ENCODE data around the gene SEZ6L2.
"Not testable (repeated sequence)": the region's sequence is repeated elsewhere in the genome, so short reads cannot be mapped to it uniquely, and the experiment has no call there.

Gene SEZ6L2

DNA sequence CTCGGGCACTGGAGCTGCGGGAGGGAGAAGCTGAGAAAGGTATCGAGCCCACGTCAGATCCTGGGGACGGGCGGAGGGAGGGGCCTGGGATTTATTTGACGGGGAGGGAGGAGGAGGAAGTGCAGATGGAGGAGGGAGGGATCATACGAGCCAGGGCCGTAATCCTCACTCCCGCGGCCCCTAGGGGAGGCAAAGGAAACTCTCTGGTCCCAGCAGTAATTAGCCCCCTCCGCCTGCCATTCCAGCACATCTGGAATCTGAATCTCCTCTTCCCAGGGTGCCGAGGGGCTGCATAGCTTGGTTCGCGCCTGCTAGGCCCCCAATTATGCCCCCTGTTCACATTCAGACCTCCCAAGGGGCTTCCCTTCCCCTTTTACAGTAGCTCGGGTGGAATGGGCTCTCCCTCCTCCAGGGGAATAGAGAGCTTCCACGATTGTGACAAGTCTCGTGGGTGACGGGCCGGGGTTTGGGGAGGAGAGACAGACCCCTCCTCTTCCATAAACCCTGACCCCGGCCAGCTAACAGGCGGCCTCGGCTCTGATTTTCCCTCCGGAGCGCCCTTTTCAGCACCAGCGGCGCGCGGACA lies at the start of gene SEZ6L2:
Gene SEZ6L2 (minus strand): TSS at position 35 of the 586 bp plus-strand sequence. CDS start 531 bp downstream, outside the sequence.
- Histone ChIP-seq H3K27me3 (ENCODE audit: insufficient read depth, low read depth, severe bottlenecking) (no peaks in the 10 kb centered on the region), H3K9me3 (ENCODE audit: severe bottlenecking) (no peaks in the 10 kb centered on the region), H3K27ac (peak within 1 kb of the TSS; percentile 84), H3K4me3 (ENCODE audit: low read depth, low read length) (peak within 1 kb of the TSS; percentile 86), H3K36me3 (peaks cover 24% of the 10 kb centered on the region)
- TF ChIP-seq, protein P1, sequence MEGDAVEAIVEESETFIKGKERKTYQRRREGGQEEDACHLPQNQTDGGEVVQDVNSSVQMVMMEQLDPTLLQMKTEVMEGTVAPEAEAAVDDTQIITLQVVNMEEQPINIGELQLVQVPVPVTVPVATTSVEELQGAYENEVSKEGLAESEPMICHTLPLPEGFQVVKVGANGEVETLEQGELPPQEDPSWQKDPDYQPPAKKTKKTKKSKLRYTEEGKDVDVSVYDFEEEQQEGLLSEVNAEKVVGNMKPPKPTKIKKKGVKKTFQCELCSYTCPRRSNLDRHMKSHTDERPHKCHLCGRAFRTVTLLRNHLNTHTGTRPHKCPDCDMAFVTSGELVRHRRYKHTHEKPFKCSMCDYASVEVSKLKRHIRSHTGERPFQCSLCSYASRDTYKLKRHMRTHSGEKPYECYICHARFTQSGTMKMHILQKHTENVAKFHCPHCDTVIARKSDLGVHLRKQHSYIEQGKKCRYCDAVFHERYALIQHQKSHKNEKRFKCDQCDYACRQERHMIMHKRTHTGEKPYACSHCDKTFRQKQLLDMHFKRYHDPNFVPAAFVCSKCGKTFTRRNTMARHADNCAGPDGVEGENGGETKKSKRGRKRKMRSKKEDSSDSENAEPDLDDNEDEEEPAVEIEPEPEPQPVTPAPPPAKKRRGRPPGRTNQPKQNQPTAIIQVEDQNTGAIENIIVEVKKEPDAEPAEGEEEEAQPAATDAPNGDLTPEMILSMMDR (IDR thresholded peaks at IDR 0.05; ENCODE audit: low read depth, low read length) = peak; percentile 50; the same call in 1 of the 2 replicates
- peak; percentile 97 for DNase-seq

DNA sequence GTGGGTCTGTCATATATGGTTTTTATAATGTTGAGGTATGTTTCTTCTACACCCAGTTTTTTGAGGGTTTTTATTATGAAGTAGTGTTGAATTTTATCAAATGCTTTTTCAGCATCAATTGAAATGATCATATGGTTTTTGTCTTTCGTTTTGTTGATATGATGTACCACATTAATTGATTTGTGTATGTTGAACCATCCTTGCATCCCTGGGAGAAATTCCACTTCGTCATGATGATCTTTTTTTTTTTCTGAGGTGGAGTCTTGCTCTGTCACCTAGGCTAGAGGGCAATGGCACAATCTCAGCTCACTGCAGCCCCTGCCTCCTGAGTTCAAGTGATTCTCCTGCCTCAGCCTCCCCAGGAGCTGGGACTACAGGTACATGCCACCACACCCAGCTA lies 48.5 kb upstream of the SEZ6L2 start:
- no peak for DNase-seq
- TF ChIP-seq, protein P1 (IDR thresholded peaks at IDR 0.05; ENCODE audit: low read depth, low read length) = no peak
- Histone ChIP-seq H3K27me3 (ENCODE audit: insufficient read depth, low read depth, severe bottlenecking) (no peaks in the 10 kb centered on the region), H3K36me3 (no peaks in the 10 kb centered on the region), H3K9me3 (ENCODE audit: severe bottlenecking) (peaks cover 15% of the 10 kb centered on the region), H3K4me3 (ENCODE audit: low read depth, low read length) (no peak overlapping the region), H3K27ac (no peak overlapping the region)

DNA sequence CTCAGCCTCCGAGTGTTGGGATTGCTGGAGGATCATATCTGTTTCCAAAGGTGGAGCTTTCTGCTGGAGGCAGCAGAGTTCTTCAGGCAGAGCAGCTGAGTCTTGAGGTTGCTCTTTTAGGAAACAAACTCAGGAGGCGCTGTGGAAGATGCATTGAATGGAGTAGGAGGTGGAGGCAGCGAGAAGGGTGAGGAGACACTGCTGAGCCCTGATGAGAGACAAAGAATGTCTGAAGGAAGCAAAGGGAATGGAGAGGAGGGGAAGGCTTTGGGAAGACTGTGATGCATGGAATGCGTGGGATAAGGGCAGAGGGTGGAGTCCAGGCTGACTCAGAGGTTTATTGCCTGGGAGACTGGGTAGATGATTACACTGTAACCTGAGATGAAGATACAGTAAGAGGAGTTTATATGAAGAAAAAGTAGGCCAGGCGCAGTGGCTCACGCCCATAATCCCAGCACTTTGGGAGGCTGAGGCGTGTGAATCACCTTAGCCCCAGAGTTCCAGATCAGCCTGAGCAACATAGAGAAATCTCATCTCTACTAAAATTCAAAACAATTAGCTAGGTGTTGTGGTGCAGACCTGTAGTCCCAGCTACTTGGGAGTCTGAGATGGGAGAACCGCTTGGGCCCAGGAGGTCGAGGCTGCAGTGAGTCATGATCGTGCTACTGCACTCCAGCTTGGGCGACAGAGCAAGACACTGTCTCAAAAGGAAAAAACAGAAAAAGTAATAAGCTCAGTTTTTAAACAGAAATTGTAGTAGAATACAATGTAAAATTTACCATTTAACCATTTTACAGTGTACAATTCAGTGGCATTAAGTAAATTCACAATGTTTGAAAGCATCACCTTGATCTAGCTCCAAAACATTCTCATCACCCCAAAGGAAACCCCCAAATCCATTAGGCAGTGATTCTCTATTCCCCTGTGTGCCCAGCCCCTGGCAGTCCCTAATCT lies 44.8 kb upstream of the SEZ6L2 start:
- H3K36me3 ChIP-seq = no peaks in the 10 kb centered on the region
- H3K4me3 ChIP-seq (ENCODE audit: low read depth, low read length) = no peak overlapping the region
- peaks cover 2% of the 10 kb centered on the region for H3K9me3 ChIP-seq (ENCODE audit: severe bottlenecking)
- peak; percentile 58 for DNase-seq
- H3K27me3 ChIP-seq (ENCODE audit: insufficient read depth, low read depth, severe bottlenecking) = no peaks in the 10 kb centered on the region
- peak overlapping the region; percentile 62 for H3K27ac ChIP-seq
- TF ChIP-seq, protein P1 (IDR thresholded peaks at IDR 0.05; ENCODE audit: low read depth, low read length) = peak; percentile 50; the same call in 1 of the 2 replicates

GRCh38 chr16:29940656-29941055 lies 41.3 kb upstream of the SEZ6L2 start:
- DNase-seq = no peak
- H3K36me3 ChIP-seq = no peaks in the 10 kb centered on the region
- no peak overlapping the region for H3K27ac ChIP-seq
- no peak overlapping the region for H3K4me3 ChIP-seq (ENCODE audit: low read depth, low read length)
- TF ChIP-seq, protein P1 (IDR thresholded peaks at IDR 0.05; ENCODE audit: low read depth, low read length) = no peak
- H3K27me3 ChIP-seq (ENCODE audit: insufficient read depth, low read depth, severe bottlenecking) = no peaks in the 10 kb centered on the region
- peaks cover 5% of the 10 kb centered on the region for H3K9me3 ChIP-seq (ENCODE audit: severe bottlenecking)

- H3K27ac ChIP-seq = not testable (repeated sequence)
These were observed 32.4 kb upstream of the SEZ6L2 start for GRCh38 chr16:29931750-29932149.

More at GRCh38 chr16:29931750-29932149, 32.4 kb upstream of the SEZ6L2 start:
- not testable (repeated sequence) for H3K36me3 ChIP-seq; H3K4me3 ChIP-seq (ENCODE audit: low read depth, low read length); H3K9me3 ChIP-seq (ENCODE audit: severe bottlenecking); DNase-seq; H3K27me3 ChIP-seq (ENCODE audit: insufficient read depth, low read depth, severe bottlenecking)
